Measurements from ENCODE around the gene DDX20.
"Not testable (repeated sequence)": the region's sequence is repeated elsewhere in the genome, so short reads cannot be mapped to it uniquely, and the experiment has no call there.

Gene DDX20

DNA sequence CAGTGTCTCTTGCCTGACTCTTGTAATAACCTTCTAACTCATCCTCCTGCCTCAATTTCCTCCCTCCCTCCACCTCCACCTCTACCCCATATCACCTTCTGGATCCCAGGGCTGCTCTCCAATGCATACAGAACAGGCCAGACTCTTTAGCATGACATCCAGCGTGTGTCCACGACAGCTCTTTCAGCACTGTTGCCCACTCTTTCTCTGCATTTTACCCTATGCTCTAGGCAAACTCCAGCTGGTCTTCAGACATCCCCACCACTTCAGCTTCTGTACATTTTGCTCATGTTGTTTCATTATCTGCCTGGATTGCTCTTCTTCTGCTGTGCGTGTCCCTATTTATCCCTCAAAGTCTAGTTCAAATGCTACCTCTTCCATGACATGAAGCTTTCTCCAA is 21.3 kb upstream of the DDX20 start:
- DNase-seq = no peak

DNA sequence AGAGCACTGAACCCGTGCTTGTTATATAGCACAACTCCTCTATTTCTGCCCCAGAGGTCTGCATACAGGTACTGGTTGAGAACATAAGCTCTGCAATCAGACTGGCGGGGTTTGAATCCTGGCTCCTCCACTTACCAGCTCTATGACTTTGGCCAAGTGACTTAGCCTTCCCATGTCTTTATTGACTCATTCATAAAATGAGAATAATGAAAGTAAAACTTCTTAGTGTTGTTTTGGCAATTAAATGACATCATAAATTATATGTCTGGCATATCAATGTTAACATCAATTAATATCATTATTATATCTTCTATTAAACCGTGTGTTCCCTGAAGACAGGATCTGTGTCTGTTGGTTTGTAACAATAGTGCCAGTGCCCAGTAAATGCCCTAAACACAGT is 20.8 kb upstream of the DDX20 start:
- DNase-seq = no peak

- no peak for DNase-seq
These were observed 20.4 kb upstream of the DDX20 start for GRCh38 chr1:111735321-111735720.

DNA sequence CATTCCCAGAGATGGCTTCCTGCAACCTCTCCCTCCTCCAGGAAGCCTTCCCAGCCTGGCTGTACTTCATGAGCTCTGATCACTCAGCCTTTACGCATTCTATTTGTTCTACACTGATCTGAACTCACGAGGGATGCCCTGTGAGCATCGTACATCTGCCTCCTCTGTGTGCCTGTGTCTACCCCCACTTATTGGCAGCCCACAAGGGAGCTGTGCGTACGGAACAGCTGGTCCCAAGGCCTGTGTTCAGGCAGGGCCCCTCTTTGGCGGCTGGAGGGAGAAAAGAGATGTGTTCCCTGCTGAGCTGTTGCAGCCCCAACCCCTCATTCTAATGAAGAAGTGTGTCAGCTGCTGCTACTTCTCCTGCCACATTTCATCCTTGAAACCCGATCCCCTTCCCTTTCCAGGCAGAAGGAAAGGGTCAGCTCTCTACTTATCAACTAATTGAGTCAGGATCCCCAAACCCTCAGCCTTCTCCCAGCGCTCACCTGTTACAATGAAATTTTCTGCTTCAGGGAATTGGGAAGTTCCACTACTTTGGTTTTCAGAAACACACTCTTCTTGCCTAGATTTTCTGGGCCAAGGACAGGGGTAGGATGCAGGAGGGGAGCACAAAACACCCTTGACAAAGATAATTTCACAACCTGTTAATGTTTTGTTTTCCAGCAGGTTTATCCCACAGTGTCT is 19.7 kb upstream of the DDX20 start:
- peak; percentile 4 for DNase-seq

GRCh38 chr1:111736548-111737215 is 19.0 kb upstream of the DDX20 start:
- DNase-seq = no peak

DNA sequence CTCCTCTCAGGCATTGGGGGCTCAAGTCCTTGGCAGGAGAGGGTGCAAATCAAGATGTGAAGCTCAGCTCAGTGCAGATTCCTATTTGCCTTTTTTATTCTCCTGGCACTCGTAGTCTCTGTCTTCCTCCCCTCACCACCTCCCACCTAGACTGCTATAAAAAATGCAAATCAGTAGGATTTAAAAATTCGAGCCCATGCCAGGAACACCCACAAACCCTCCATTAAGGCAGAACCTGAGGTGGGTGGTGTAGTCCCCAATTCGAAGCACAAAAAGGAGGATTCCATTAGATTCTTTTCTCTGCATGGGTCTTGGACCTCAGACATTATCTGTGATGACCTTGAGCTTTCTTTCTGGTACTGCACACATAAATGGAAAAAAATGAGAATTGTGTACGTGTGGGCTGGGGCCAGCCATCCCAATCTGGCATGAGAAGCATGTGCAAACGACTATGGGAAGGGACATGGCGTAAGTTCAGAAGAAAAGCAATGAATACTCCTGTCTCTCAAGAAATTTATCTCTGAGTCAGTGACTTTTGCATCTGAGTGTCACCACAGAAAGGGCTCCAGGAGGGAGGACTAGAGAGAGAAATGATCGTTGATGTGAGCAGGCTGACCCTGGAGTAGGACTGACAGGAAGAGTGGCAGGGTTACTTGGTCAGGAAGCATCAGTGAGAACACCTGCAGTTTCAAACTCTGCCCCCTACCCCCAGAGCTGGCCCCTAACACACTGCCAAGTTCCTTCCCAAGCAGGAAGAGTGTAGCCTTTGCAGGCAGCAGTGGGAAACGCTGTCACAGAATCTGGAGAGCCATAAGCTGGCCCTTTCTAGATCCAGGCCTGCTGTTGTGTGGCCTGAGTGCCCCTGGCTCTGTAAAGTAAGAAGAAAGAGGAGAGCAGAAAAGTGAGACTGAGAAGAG is 18.2 kb upstream of the DDX20 start:
- no peak for DNase-seq

DNA sequence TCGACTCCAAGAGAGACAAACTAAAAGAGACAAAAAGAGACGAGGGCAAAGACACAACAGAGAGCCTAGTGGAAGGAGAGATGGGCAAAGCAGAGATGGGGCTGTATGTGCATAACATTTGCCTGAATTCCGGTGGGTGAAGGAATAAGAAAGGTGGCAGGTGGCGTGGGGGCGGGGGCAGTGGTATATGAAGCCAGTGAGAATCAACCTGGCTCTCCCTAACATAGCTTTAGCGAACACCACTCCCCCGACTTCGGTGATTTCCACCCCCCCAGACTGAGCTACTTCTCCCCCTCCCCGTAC is 17.6 kb upstream of the DDX20 start:
- no peak for DNase-seq

- peak; percentile 72 for DNase-seq
These were observed 17.1 kb upstream of the DDX20 start for GRCh38 chr1:111738436-111739193.

DNA sequence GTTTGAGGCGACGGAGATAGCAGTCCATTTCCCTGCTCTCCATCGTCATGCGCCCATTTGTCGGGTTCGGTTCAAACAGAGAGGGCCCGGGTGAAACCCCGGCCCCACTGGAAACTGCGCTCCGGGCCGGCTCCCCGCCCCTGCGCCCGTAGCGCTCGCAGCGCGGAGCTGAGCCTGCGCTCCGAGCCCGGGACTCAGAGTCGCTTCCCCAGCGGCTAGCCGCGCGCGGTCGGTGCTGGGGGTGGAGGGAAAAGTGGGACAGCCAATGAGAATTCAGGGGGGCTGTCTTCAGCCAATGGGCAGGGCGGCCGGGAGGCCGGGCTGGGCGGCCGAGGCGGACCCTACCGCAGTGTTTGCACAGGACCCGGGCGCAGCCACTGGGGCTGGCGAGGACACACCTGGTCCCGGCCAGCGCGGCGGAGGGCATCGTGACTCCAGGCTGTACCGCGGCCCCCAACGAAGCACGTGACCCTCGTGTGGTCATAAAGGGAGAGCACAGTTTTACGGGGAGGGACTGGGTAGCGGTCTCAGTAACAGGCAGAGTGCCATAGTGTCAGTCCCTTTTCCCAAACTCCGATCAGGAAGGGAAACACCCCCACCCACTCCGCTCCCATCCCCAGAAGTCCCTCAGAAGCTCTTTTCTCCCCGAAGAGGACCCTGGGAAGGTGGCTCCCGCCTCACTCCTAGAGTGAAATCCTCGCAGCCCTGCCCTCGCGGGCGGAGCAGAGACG is 16.3 kb upstream of the DDX20 start, which contains the start of gene INKA2:
Gene INKA2, minus strand, starts transcription at position 202 of the 731 bp plus-strand sequence. Its CDS starts 153 bp downstream, at position 49.
- peak; percentile 85 for DNase-seq

- DNase-seq = peak; percentile 63
These were observed 15.6 kb upstream of the DDX20 start for GRCh38 chr1:111739925-111740765.

- DNase-seq = not testable (repeated sequence)
These were observed 13.4 kb upstream of the DDX20 start for GRCh38 chr1:111742292-111742691.

GRCh38 chr1:111742938-111743549 is 12.7 kb upstream of the DDX20 start:
- no peak for DNase-seq

DNA sequence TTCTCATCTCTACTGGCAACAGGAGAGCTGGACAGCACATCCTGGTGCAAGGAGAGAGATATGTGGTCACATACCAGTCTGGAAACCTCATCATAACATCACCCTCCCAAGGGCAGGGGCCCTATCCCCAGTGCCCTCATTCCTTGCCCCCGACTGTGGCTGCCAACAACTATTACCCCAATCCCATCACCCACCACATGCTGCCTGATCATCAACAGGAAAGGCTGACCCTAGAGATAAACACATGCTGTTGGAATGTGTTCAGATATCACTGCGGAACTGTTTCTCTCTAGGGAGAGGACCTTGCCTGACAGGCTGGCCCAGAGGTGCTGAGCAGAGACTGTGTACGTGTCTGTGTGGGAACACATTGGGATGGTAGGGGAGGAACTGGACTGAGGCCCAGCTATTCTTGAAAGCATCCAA is 12.0 kb upstream of the DDX20 start:
- no peak for DNase-seq

DNA sequence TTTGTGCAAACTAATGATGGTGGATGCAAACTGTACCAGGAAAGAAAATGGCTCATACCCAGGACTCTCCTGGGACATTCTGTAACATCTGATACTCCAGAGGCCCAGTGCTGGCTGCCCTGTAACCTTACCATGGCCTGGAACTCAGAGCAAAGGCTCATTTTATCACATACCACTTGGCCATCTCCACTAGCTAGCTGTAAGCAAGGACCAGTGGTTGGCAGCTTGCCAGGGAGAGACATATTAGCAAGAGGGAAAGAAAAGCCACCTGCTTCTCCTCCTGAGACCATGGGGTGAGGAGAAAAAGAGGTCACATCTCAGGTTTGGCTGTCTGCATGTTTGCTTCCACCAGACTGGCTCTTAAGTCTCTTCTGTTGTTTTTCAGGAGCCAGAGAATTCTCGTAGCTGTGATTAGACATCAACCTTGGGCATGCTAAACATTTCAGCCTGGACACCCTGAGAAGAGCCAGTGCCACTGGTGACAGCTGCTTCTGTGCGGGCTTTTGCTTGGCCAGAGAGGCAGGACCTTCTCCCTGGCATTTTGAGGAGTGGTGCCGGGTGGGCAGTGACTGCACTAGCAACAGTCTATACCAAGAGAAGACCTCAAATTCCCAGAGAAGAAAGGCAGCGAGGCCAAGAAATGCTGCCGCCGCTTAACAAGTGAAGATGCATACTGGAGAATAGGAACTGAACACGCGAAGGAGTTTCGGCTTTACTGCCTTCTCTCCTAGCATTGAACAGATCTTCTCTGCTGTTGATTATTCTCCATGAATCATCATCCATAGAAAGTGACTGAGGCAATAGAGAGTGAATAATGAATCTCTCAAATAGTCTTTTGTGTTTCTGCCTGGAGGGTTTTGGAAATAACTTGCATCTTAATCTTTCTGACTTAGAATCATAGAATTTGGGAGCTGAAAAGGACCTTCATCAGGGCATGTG is 9.8 kb upstream of the DDX20 start:
- DNase-seq = no peak

GRCh38 chr1:111746614-111746999 is 9.1 kb upstream of the DDX20 start:
- no peak for DNase-seq

GRCh38 chr1:111747282-111747734 is 8.4 kb upstream of the DDX20 start:
- DNase-seq = peak; percentile 50

DNA sequence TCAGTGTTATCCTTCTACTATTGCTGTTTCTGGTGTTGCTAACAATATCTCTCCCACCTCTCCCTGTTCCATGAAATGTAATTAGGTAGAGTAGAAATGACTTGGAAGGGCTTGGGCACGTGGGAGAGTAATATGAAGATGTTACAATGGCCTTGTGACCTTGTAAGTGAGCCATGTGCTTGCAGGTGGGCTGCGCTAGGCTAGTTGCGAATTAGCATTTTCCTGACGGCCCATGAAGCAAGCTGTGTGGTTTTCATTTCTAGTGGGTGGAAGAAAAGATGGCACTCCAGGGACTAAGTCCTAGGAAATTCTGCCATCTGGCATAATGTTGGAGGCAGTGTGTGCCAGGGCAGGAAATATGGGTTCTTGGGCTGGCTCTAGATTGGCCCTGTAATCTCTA is 7.8 kb upstream of the DDX20 start:
- DNase-seq = no peak

DNA sequence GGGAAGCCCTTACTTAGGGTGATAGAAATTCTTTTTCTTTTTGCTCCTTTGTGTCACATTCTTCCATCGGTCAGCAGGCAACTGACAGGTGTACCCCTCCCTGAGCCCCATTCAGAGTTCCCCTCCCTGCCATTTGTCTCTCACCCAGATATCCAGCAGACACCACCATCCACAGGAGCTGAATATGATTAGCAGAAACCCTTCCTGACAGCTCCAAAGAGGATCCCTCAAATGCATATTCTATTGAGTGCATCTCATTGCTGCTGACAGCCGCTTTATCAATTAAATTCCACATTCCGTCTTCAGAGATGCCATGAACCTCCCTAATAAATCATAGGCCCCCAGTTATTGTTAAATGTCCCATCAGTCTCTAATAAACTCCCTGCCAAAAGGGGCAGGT is 6.1 kb upstream of the DDX20 start:
- DNase-seq = no peak

DNA sequence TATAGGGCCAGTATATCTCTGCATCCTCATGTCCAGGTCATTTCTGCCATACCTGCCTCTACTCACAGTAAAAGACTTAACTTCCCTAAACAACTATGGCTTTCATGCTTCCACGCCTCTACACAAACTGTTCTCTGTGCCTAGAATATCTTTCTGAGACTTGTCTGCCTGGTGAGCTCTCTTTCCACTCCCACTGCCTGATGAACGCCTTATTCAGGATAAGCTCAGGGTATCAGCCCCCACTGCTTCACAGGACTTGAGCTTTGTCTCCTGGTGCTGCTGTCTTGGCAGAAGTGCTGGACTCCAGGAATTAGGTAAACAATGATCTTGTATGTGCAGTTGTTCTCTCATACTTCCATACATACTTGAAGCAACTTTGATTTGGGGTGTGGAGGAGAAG is 4.8 kb upstream of the DDX20 start:
- no peak for DNase-seq
